ENCODE results near the gene TRIM34. TPM values are rescaled to one million over a fixed set of nuclear protein-coding genes. Genes with fewer than 3 reads are reported as not detected.
A peak's percentile ranks its signal among the peaks of the same experiment; 100 is the strongest.

The TRIM34 gene
- total RNA-seq, 1 donor from 2014 or later, result 10.4 TPM

GRCh38 chr11:5591613-5592012 is 33.2 kb upstream of the TRIM34 start:
- no peaks in the 10 kb centered on the region for H3K9me3 ChIP-seq
- no peak for TF ChIP-seq CTCF (IDR thresholded peaks at IDR 0.05)
- H3K27me3 ChIP-seq, result no peaks in the 10 kb centered on the region
- H3K27ac ChIP-seq, result no peak overlapping the region
- no peak for DNase-seq
- no peak for ATAC-seq
- intact Hi-C loops (cut with DNase I), result no loop called here
- H3K36me3 ChIP-seq, result no peaks in the 10 kb centered on the region
- H3K4me1 ChIP-seq, result no peaks in the 10 kb centered on the region
- no peak overlapping the region for H3K4me3 ChIP-seq

- H3K4me1 ChIP-seq, result peaks cover 3% of the 10 kb centered on the region
- DNase-seq (no peak), ATAC-seq (peak; percentile 34)
These were observed 32.2 kb upstream of the TRIM34 start for GRCh38 chr11:5592615-5593014.

DNA sequence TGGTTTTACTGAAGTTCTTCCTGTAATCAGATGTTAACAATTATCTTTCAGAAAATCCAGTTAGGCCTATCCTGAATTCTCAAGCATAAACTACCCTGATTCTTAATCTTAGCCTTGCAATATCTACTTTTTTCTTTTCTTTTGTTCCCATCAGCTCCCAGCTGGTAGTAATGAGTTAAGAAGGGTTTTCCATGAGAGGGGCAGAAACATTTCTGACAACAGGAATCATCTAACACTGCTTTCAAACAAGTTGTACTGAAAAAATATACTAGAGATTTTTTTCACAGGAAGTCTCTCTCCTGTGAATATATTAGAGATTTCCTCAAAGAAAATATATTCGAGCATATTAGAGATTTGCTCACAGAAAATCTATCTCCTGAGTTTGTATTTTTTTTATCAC is 31.7 kb upstream of the TRIM34 start:
- Histone ChIP-seq H3K9me3 (no peaks in the 10 kb centered on the region), H3K27ac (no peak overlapping the region), H3K4me1 (peaks cover 3% of the 10 kb centered on the region), H3K27me3 (no peaks in the 10 kb centered on the region), H3K4me3 (no peak overlapping the region), H3K36me3 (no peaks in the 10 kb centered on the region)
- ATAC-seq (no peak), DNase-seq (no peak)
- intact Hi-C loops (cut with DNase I), result no loop called here
- TF ChIP-seq CTCF (IDR thresholded peaks at IDR 0.05), result no peak

More at GRCh38 chr11:5592615-5593014, 32.2 kb upstream of the TRIM34 start:
- Histone ChIP-seq H3K4me3 (no peak overlapping the region), H3K36me3 (no peaks in the 10 kb centered on the region), H3K27ac (no peak overlapping the region), H3K9me3 (no peaks in the 10 kb centered on the region), H3K27me3 (no peaks in the 10 kb centered on the region)
- TF ChIP-seq CTCF (IDR thresholded peaks at IDR 0.05), result no peak
- intact Hi-C loops (cut with DNase I), result no loop called here

GRCh38 chr11:5596607-5597201 is 28.1 kb upstream of the TRIM34 start, which contains the start of gene TRIM6:
Gene TRIM6, plus strand, starts transcription at chr11:5596637. Its CDS starts 261 bp downstream, at chr11:5596898.
- H3K4me1 ChIP-seq, result peaks cover 3% of the 10 kb centered on the region
- no peaks in the 10 kb centered on the region for H3K9me3 ChIP-seq
- no peaks in the 10 kb centered on the region for H3K27me3 ChIP-seq
- ATAC-seq (peak; percentile 73), DNase-seq (peak; percentile 82)
- no peak for TF ChIP-seq CTCF (IDR thresholded peaks at IDR 0.05)
- intact Hi-C loops (cut with DNase I), result no loop called here
- no peaks in the 10 kb centered on the region for H3K36me3 ChIP-seq
- peak within 1 kb of the TSS; percentile 50 for H3K4me3 ChIP-seq
- H3K27ac ChIP-seq, result peak within 1 kb of the TSS; percentile 32

DNA sequence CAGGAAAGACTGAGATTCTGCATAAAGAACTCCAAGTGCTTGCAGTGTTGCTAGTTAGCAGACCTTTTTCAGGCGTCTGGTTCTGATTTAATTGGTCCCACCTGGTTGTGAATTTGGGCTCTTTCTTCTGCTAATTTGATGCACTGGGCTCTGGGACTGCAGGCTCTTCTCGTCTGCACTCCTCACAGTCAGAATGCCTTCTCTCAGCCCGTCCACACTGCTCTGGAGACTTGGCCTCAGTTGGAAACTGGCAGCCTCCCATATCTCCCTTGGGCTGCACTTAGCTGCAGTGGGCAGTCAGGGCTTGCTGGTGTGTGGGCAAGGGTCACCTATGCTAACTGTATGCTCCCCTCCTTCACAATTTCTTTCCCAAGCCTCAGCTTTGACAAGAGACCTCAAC is 26.8 kb upstream of the TRIM34 start:
- intact Hi-C loops (cut with DNase I), result no loop called here
- H3K27ac ChIP-seq, result no peak overlapping the region
- ATAC-seq (no peak), DNase-seq (no peak)
- no peak for TF ChIP-seq CTCF (IDR thresholded peaks at IDR 0.05)
- H3K27me3 ChIP-seq, result no peaks in the 10 kb centered on the region
- no peaks in the 10 kb centered on the region for H3K9me3 ChIP-seq
- H3K4me1 ChIP-seq, result peaks cover 3% of the 10 kb centered on the region
- H3K36me3 ChIP-seq, result no peaks in the 10 kb centered on the region
- no peak overlapping the region for H3K4me3 ChIP-seq

Data from upper lobe of right lung (tissue), 1 donor.